ENCODE data around the gene FAM181B. TPM values are rescaled to one million over a fixed set of nuclear protein-coding genes. Genes with fewer than 3 reads are reported as not detected.

The FAM181B gene
- total and polyA plus RNA-seq, 2 donors (not counting 1 experiment from before 2014, with no cell fraction given) = not detected

GRCh38 chr11:82782825-82783374, 49.2 kb upstream of the FAM181B start:
- WGBS (ENCODE audit: insufficient coverage) = no CpG with 5 or more reads among the region's 1 CpG
- no peak overlapping the region for H3K4me3 ChIP-seq (ENCODE audit: control extremely low read depth in 1 of 5, extremely low read depth in 1 of 5, insufficient read depth in 1 of 5, low read depth in 2 of 5, low read length in 4 of 5)
- no peaks in the 10 kb centered on the region for H3K36me3 ChIP-seq (replicated peaks in 1 of 2; ENCODE audit: control extremely low read depth in 1 of 2, control insufficient read depth in 1 of 2, extremely low read depth in 1 of 2, insufficient read depth in 2 of 2, low read length in 1 of 2)
- CTCF ChIA-PET = no interaction called here
- peaks cover 0 to 3% (median 0%) of the 10 kb centered on the region in 4 experiments for H3K27me3 ChIP-seq (replicated peaks in 1 of 4; ENCODE audit: control extremely low read depth in 1 of 4, control insufficient read depth in 3 of 4, insufficient read depth in 4 of 4, low read length in 3 of 4)
- peaks cover 0 to 3% (median 3%) of the 10 kb centered on the region in 3 donors for H3K9me3 ChIP-seq (ENCODE audit: control extremely low read depth in 1 of 3, control insufficient read depth in 2 of 3, insufficient read depth in 1 of 3, low read length in 2 of 3)
- H3K27ac ChIP-seq (ENCODE audit: low read length in 2 of 2) = no peak overlapping the region
- H3K9ac ChIP-seq (ENCODE audit: low read length) = no peak overlapping the region
- intact Hi-C loops (cut with micrococcal nuclease) = no loop called here
- peaks cover 11% of the 10 kb centered on the region for H3K9me3 Mint-ChIP-seq (ENCODE audit: insufficient read depth)
- TF ChIP-seq EZH2 (IDR thresholded peaks at IDR 0.05; ENCODE audit: borderline replicate concordance, insufficient read depth, low read depth, low read length, poor library complexity, severe bottlenecking) = no peak
- TF ChIP-seq CTCF (IDR thresholded peaks at IDR 0.05) = no peak
- no peak overlapping the region for H2AFZ ChIP-seq (ENCODE audit: insufficient read depth, low read depth, low read length, poor library complexity, severe bottlenecking)
- POLR2A ChIA-PET = no interaction called here
- no peaks in the 10 kb centered on the region for H3K79me2 ChIP-seq (ENCODE audit: control insufficient read depth, insufficient read depth, low read length)
- ATAC-seq (ENCODE audit: low read depth) = no peak
- H3K4me1 Mint-ChIP-seq = no peaks in the 10 kb centered on the region
- no peak for DNase-seq
- H3K4me3 Mint-ChIP-seq = no peak overlapping the region
- peaks cover 28% of the 10 kb centered on the region for H3K27me3 Mint-ChIP-seq
- H4K20me1 ChIP-seq (ENCODE audit: control insufficient read depth, insufficient read depth, low read length, poor library complexity, severe bottlenecking) = no peaks in the 10 kb centered on the region
- H3K4me2 ChIP-seq (replicated peaks; ENCODE audit: low read depth, low read length, poor library complexity, severe bottlenecking) = no peak overlapping the region
- H3K27ac Mint-ChIP-seq = no peak overlapping the region
- no peaks in the 10 kb centered on the region for H3K4me1 ChIP-seq (ENCODE audit: control insufficient read depth in 2 of 2, insufficient read depth in 2 of 2, low read length in 2 of 2)

GRCh38 chr11:82778776-82779175, 45.1 kb upstream of the FAM181B start:
- Histone ChIP-seq H3K36me3 (replicated peaks in 1 of 2; ENCODE audit: control extremely low read depth in 1 of 2, control insufficient read depth in 1 of 2, extremely low read depth in 1 of 2, insufficient read depth in 2 of 2, low read length in 1 of 2) (no peaks in the 10 kb centered on the region), H3K9ac (ENCODE audit: low read length) (no peak overlapping the region), H3K4me1 (ENCODE audit: control insufficient read depth in 2 of 2, insufficient read depth in 2 of 2, low read length in 2 of 2) (no peaks in the 10 kb centered on the region), H3K79me2 (ENCODE audit: control insufficient read depth, insufficient read depth, low read length) (no peaks in the 10 kb centered on the region), H3K4me2 (replicated peaks; ENCODE audit: low read depth, low read length, poor library complexity, severe bottlenecking) (no peak overlapping the region), H2AFZ (ENCODE audit: insufficient read depth, low read depth, low read length, poor library complexity, severe bottlenecking) (no peak overlapping the region), H3K9me3 (ENCODE audit: control extremely low read depth in 1 of 3, control insufficient read depth in 2 of 3, insufficient read depth in 1 of 3, low read length in 2 of 3) (peaks cover 3 to 8% (median 7%) of the 10 kb centered on the region in 3 donors), H3K27ac (ENCODE audit: low read length in 2 of 2) (no peak overlapping the region), H4K20me1 (ENCODE audit: control insufficient read depth, insufficient read depth, low read length, poor library complexity, severe bottlenecking) (no peaks in the 10 kb centered on the region), H3K27me3 (replicated peaks in 1 of 4; ENCODE audit: control extremely low read depth in 1 of 4, control insufficient read depth in 3 of 4, insufficient read depth in 4 of 4, low read length in 3 of 4) (peaks cover 0 to 3% (median 0%) of the 10 kb centered on the region in 4 experiments), H3K4me3 (ENCODE audit: control extremely low read depth in 1 of 5, extremely low read depth in 1 of 5, insufficient read depth in 1 of 5, low read depth in 2 of 5, low read length in 4 of 5) (no peak overlapping the region)
- Mint-ChIP-seq H3K27me3 (peaks cover 33% of the 10 kb centered on the region), H3K4me3 (no peak overlapping the region), H3K9me3 (ENCODE audit: insufficient read depth) (peaks cover 17% of the 10 kb centered on the region), H3K27ac (no peak overlapping the region), H3K4me1 (no peaks in the 10 kb centered on the region)
- intact Hi-C loops (cut with micrococcal nuclease) = no loop called here
- DNase-seq = no peak
- ChIA-PET CTCF (interaction anchor here (1.8 kb wide), 1 partner anchor 13 kb away, joined by 3 read pairs; no protein-coding TSS in a partner anchor), POLR2A (no interaction called here)
- WGBS (ENCODE audit: insufficient coverage) = 100% methylated on average over 1 of the region's 1 CpG
- TF ChIP-seq EZH2 (IDR thresholded peaks at IDR 0.05; ENCODE audit: borderline replicate concordance, insufficient read depth, low read depth, low read length, poor library complexity, severe bottlenecking) = no peak
- TF ChIP-seq CTCF (IDR thresholded peaks at IDR 0.05) = no peak
- ATAC-seq (ENCODE audit: low read depth) = no peak

All from B cell (primary cell).